Hepatocyte (in vitro differentiated cells): ENCODE results near the gene FTH1. TPM values are rescaled to one million over a fixed set of nuclear protein-coding genes. Genes with fewer than 3 reads are reported as not detected.

ENCODE experiments used
- DNase-seq: peaks from one replicate; pipeline ENCODE4 v3.0.0-alpha.2; 2016; ENCODE audit warnings: low spot score
- H2AFZ ChIP-seq: fragments of 200-600 bp; sonication (generic); 2 replicates; pipeline ENCODE4 v1.6.0; 2016; ENCODE audit warnings: antibody characterized with exemption, mild to moderate bottlenecking
- H3K27ac ChIP-seq: fragments of 200-600 bp; sonication (generic); 2 replicates; pipeline ENCODE4 v1.5.1; 2016; ENCODE audit warnings: mild to moderate bottlenecking
- H3K27me3 ChIP-seq: fragments of 200-600 bp; sonication (generic); 2 replicates; pipeline ENCODE4 v1.6.1; 2016
- H3K36me3 ChIP-seq: fragments of 200-600 bp; sonication (generic); replicated peaks from 2 replicates; pipeline ENCODE4 v1.5.1; 2016; ENCODE audit warnings: low read depth; ENCODE audit not compliant: insufficient read depth
- H3K4me1 ChIP-seq: fragments of 200-600 bp; sonication (generic); 2 replicates; pipeline ENCODE4 v1.5.1; 2016; ENCODE audit warnings: mild to moderate bottlenecking, moderate library complexity; ENCODE audit not compliant: insufficient read depth
- H3K4me2 ChIP-seq: fragments of 200-600 bp; sonication (generic); 2 replicates; pipeline ENCODE4 v1.6.0; 2016
- H3K4me3 ChIP-seq: fragments of 200-600 bp; sonication (generic); 2 replicates; pipeline ENCODE4 v1.5.1; 2016; ENCODE audit warnings: mild to moderate bottlenecking
- H3K79me2 ChIP-seq: fragments of 200-600 bp; sonication (generic); 2 replicates; pipeline ENCODE4 v1.6.0; 2017; ENCODE audit warnings: mild to moderate bottlenecking
- H3K9me2 ChIP-seq: fragments of 200-600 bp; sonication (generic); replicated peaks from 2 replicates; pipeline ENCODE4 v1.6.0; 2017; ENCODE audit warnings: mild to moderate bottlenecking; ENCODE audit not compliant: insufficient read depth
- H3K9me3 ChIP-seq: fragments of 200-600 bp; sonication (generic); 2 replicates; pipeline ENCODE4 v1.5.1; 2016; ENCODE audit warnings: low read depth, mild to moderate bottlenecking
- H4K20me1 ChIP-seq: fragments of 200-600 bp; sonication (generic); 2 replicates; pipeline ENCODE4 v1.6.0; 2016; ENCODE audit warnings: mild to moderate bottlenecking; ENCODE audit not compliant: insufficient read depth, poor library complexity, severe bottlenecking
- EZH2 ChIP-seq: fragments of 200-600 bp; sonication (generic); IDR thresholded peaks from 2 replicates; pipeline ENCODE4 v1.6.1; 2016; ENCODE audit warnings: antibody characterized with exemption, mild to moderate bottlenecking, borderline replicate concordance
- EZH2phosphoT487 ChIP-seq: fragments of 200-600 bp; sonication (generic); IDR thresholded peaks from one replicate; pipeline ENCODE4 v1.6.1; 2018; ENCODE audit warnings: antibody characterized with exemption, mild to moderate bottlenecking, low read depth, moderate library complexity; ENCODE audit not compliant: unreplicated experiment, severe bottlenecking
- WGBS: methylation state at CpG from one replicate; pipeline ENCODE4 v1.1.6; 2016; ENCODE audit warnings: low lambda C conversion rate; ENCODE audit errors: missing lambda C conversion rate; 5-methylcytosine and 5-hydroxymethylcytosine counted together
- polyA plus RNA-seq: library from polyadenylated mRNA; unstranded; fragments of >200 nt; fragmentation: Nextera tagmentation; extraction: Ambion mirVana; gene quantifications from 2 replicates; pipeline ENCODE4 v1.2.1, GENCODE V29; 2016
- total RNA-seq: library from RNA; depleted of rRNA; stranded (reverse); fragments of >200 nt; gene quantifications from 2 replicates; pipeline ENCODE4 v1.2.3, GENCODE V29; 2014
- TF ChIP-seq, protein P1 (sequence below): fragments of 200-600 bp; sonication (generic); IDR thresholded peaks from 2 replicates; pipeline ENCODE4 v1.5.1; 2016; ENCODE audit warnings: antibody characterized with exemption, mild to moderate bottlenecking; ENCODE audit not compliant: poor library complexity

Gene FTH1
- 1,071 and 1,519 TPM in 2 replicates for total RNA-seq
- 8,379 and 8,694 TPM in 2 replicates for polyA plus RNA-seq

DNA sequence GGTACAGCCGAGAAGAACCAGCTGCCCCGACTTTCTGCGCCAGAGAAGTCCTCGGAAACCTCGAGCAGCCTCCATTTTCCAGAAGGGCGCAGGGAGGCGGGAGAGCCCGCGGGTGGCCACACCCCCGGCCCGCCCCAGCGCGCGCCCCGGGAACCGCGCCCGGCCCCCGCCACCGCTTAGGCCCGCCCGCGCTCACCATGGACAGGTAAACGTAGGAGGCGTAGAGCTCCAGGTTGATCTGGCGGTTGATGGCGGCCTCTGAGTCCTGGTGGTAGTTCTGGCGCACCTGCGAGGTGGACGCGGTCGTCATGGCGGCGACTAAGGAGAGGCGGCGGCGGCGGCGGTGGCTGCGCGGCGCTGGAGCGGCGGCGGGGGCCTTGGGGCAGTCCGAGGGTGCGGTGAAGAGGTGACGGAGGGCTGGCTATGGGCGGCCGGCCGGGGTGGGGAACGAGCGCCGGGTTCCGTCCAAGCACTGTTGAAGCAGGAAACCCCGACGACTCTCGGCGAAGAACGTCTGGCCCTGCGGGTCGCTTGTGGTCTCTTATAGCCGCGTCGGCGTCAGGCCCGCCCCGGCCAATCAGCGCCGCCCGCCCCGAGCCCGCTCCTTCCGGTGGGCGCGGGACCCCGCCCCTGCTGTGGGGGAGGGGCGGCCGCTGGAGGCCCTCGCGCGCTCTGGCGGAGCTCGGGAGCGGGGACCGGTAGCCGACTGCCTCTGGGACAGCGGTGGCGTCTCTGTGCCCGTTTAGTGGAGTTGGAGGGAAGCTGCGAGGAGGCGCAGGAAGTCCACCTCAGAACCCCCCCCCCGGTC is at the start of gene FTH1:
Gene FTH1 (minus strand): TSS at position 519 of the 808 bp plus-strand sequence. CDS start 209 bp downstream, at position 310.
- Histone ChIP-seq H4K20me1 (peaks cover 34% of the 10 kb centered on the region), H3K79me2 (peaks cover 55% of the 10 kb centered on the region), H3K9me2 (no peaks in the 10 kb centered on the region), H3K4me3 (peak within 1 kb of the TSS; percentile 93), H2AFZ (peak within 1 kb of the TSS; percentile 28), H3K4me2 (peak within 1 kb of the TSS; percentile 90), H3K36me3 (no peaks in the 10 kb centered on the region), H3K9me3 (no peaks in the 10 kb centered on the region), H3K4me1 (peaks cover 40% of the 10 kb centered on the region), H3K27ac (peak within 1 kb of the TSS; percentile 98), H3K27me3 (no peaks in the 10 kb centered on the region)
- 2% methylated on average over 56 of the region's 93 CpGs for WGBS
- no peak for TF ChIP-seq EZH2
- DNase-seq, result peak; percentile 97

- Histone ChIP-seq H3K9me2 (no peaks in the 10 kb centered on the region), H3K79me2 (no peaks in the 10 kb centered on the region), H3K36me3 (no peaks in the 10 kb centered on the region), H4K20me1 (no peaks in the 10 kb centered on the region), H3K4me1 (peaks cover 3% of the 10 kb centered on the region), H3K4me2 (no peak overlapping the region), H3K27ac (no peak overlapping the region), H3K4me3 (no peak overlapping the region), H2AFZ (no peak overlapping the region), H3K9me3 (no peaks in the 10 kb centered on the region), H3K27me3 (no peaks in the 10 kb centered on the region)
- TF ChIP-seq, protein P1, sequence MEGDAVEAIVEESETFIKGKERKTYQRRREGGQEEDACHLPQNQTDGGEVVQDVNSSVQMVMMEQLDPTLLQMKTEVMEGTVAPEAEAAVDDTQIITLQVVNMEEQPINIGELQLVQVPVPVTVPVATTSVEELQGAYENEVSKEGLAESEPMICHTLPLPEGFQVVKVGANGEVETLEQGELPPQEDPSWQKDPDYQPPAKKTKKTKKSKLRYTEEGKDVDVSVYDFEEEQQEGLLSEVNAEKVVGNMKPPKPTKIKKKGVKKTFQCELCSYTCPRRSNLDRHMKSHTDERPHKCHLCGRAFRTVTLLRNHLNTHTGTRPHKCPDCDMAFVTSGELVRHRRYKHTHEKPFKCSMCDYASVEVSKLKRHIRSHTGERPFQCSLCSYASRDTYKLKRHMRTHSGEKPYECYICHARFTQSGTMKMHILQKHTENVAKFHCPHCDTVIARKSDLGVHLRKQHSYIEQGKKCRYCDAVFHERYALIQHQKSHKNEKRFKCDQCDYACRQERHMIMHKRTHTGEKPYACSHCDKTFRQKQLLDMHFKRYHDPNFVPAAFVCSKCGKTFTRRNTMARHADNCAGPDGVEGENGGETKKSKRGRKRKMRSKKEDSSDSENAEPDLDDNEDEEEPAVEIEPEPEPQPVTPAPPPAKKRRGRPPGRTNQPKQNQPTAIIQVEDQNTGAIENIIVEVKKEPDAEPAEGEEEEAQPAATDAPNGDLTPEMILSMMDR, result no peak
- DNase-seq, result no peak
- 90% methylated on average over 7 of the region's 7 CpGs for WGBS
Observed at GRCh38 chr11:62015615-62016014, 48.2 kb upstream of the FTH1 start.

DNA sequence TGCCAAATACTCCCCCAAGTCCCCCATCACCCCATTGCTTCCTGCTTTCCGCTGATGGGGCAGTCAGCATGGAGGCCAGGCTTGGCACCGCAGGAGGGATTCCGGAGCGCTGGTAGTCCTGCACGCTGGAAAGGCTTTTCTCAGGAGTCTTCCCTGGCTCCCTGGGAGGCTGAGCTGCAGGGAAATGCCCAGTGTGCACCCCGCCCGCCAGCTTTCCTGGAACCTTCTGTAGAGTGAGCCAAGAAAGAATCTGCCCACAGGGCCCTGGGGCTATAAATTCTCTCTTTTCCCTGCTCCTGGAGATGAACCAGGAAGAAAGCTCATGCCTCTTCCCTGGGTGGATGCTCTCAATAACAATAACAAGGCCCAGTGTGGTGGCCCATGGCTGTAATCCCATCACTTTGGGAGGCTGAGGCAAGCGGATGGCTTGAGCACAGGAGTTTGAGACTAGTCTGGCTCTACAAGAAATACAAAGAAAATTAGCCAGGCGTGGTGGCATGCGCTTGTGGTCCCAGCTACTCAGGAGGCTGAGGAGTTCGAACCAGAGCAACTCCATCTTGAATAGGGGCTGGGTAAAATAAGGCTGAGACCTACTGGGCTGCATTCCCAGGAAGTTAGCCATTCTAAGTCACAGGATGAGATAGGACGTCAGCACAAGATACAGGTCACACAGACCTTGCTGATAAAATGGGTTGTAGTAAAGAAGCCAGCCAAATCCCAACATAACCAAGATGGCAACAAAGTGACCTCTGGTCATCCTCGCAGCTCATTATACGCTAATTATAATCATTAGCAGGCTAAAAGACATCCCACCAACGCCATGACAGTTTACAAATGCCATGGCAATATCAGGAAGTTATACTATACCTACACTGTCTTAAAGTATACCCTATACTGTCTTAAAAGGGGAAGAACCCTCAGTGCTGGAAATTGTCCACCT is 46.4 kb upstream of the FTH1 start:
- WGBS, result 90% methylated on average over 15 of the region's 15 CpGs
- no peaks in the 10 kb centered on the region for H3K9me2 ChIP-seq
- TF ChIP-seq EZH2phosphoT487 (no peak), EZH2 (no peak)
- TF ChIP-seq, protein P1, result no peak
- H4K20me1 ChIP-seq, result no peaks in the 10 kb centered on the region
- no peak overlapping the region for H2AFZ ChIP-seq
- no peak overlapping the region for H3K4me3 ChIP-seq
- H3K4me2 ChIP-seq, result no peak overlapping the region
- no peaks in the 10 kb centered on the region for H3K27me3 ChIP-seq
- no peak overlapping the region for H3K27ac ChIP-seq
- no peaks in the 10 kb centered on the region for H3K36me3 ChIP-seq
- H3K4me1 ChIP-seq, result peaks cover 3% of the 10 kb centered on the region
- DNase-seq, result no peak
- no peaks in the 10 kb centered on the region for H3K9me3 ChIP-seq
- no peaks in the 10 kb centered on the region for H3K79me2 ChIP-seq
